Stimulated activated CD4-positive, alpha-beta T cell treated with anti-CD3 and anti-CD28 coated beads, Interleukin-4, amount 100 ng/mL, for 48 hours (primary cell): ENCODE results near the gene ZNF729.
"Not testable (repeated sequence)": the region's sequence is repeated elsewhere in the genome, so short reads cannot be mapped to it uniquely, and the experiment has no call there.

ENCODE experiments used
- DNase-seq, 2 donors: peaks; one replicate each; pipeline ENCODE4 v3.0.0-alpha.2; 2020; ENCODE audit warnings: low read depth in 2 of 2

ZNF729 gene

DNA sequence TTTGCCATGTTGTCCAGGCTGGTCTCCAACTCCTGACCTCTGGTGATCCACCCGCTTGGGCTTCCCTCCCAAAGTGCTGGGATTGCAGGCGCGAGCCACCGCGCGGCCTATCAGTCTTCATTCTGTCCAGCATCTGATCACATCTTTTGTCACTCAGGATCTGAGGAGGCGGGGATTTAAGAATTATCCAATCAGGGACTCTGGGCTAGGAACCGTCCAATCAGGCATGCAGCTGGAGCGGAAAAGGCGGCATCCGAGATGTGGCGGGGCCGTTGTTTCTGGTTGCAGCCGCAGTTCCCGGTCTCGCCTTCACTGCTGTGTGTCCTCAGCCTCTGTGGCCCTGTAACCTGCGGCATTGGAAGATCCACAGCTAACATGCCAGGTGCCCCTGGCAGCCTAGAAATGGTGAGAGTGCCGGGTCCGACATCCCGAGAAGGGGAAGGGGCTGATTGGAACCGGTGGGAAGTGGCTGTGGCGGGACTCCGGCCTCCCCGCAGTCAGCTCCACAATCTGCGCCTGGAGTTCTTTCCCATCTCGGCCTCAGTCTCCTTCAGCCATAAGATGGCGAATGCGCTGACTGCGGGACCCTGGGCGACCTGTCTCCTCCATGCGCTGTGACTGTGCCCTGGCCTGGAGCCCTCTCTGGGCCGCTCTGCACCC, at the start of gene ZNF729:
Gene ZNF729 (plus strand): TSS at position 291 of the 660 bp plus-strand sequence. CDS start 85 bp downstream, at position 376.
- no peak for DNase-seq

DNA sequence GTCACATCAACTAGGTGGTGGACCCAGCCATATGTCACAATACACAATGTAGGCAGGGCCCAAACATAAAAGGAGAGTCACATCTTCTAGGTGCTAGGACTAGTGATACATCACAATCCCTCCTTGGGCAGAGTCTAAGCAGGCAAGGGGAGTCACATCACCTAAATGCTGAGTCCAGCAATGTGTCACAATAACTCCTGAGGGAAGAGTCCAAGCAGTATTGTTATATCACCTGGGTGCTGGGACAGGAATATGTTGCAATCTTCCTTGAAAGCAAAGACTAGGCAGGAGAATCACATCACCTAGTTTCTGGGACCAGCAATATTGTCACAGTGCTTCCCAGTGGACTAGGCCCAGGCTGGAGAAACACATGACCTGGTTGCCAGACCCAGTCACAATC, 29.4 kb upstream of the ZNF729 start:
- no peak for DNase-seq

DNA sequence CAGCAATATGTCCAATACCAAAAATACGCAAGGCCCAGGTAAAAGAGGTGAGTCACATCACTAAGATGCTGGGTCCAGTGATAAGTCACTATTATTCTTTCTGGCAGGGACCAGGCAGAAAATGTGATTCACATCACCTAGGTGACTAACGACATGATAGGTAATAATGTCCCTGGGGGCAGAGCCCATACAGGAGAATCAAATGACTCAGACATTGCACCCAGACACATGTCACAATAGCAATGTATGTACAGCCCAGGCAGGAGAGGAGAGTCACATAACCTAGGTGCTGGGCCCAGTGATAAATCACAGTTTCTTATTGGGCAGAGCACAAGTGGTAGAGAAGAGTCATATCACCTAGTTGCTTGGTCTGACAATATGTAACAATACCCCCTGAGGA, 28.9 kb upstream of the ZNF729 start:
- no peak for DNase-seq

DNA sequence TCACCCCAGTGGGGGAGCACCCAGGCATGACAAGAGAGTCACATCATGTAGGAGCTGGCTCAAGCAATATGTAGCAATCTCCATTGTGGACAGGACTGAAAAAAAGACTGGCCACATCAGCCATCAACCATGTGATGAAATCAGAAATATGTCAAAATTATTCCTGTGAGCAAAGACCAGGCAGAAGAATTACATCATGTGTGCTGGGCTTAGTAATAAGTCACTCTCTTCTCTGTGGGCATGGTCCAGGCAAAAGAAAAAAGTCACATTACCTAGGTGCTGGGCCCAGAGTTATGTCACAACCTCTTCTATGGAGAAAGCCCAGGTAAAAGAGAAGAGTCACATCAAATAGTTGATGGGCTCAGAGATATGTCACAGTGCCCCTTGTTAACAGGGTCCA, 28.3 kb upstream of the ZNF729 start:
- no peak for DNase-seq

DNA sequence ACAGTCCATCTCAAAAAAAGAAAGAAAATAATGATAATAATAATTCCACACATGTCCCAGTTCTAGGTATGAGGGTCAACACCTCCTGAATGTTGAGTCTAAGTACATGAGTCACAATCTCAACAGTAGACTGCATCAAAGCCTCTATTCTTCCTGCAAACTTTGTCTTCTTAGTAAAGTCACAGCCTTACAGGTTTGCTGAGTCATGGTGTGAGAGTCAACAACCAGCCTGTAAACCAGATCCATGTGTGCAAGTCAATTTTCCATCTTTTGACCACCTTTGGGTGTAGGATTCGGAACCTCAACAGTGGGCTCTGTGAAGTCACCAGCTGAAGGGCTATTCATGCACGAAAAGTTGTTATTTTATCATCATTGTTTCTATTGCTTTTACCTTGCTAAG, 25.7 kb upstream of the ZNF729 start:
- DNase-seq: no peak

DNA sequence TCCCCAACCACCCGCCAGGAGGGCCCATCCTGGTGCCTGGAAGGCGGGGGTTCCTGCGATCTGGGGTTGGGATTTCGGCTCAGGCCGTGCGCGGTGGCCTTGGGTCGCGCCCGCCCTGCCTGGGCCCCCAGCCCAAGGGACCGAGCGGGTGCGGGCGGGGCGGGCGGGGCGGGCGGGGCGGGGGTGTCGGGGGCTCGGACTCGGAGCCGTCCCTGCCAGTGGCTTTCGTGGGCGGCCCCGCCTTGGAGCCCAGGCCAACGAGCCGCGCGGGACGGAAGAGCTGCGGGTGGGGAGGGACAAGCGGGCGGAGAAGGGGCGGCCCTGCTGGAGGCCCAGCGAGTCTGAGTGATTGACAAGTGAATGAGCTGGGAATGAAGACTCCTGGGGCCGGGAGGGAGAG, 24.6 kb upstream of the ZNF729 start:
- no peak for DNase-seq

DNA sequence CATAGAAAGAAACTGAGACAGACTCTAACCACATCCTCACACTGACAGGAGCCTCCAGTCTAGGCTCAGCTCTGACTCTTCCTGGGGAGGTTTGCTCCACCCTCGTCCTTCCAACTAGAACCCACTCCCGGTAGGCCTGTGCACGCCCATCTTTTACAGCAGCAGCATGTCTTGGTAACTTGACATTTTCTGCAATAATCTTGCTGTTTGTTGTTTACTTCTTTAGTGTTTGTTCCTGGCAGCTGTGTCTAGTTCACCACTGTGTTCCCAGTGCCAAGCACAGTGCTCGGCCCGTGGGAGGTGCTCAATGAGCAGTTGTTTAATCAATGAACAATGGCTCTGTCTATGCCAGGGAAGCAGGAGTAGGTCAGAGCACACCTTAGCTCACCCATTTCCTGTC, 23.1 kb upstream of the ZNF729 start:
- DNase-seq: no peak

DNA sequence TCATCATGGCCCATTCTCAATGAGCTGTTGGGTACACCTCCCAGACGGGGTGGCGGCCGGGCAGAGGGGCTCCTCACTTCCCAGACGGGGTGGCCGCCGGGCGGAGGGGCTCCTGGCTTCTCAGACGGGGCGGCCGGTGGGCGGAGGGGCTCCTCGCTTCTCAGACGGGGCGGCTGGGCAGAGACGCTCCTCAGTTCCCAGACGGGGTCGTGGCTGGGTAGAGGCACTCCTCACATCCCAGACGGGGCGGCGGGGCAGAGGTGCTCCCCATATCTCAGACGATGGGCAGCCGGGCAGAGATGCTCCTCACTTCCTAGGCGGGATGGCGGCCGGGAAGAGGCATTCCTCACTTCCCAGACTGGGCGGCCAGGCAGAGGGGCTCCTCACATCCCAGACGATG, 35.3 kb downstream of the ZNF729 start:
- not testable (repeated sequence) for DNase-seq

DNA sequence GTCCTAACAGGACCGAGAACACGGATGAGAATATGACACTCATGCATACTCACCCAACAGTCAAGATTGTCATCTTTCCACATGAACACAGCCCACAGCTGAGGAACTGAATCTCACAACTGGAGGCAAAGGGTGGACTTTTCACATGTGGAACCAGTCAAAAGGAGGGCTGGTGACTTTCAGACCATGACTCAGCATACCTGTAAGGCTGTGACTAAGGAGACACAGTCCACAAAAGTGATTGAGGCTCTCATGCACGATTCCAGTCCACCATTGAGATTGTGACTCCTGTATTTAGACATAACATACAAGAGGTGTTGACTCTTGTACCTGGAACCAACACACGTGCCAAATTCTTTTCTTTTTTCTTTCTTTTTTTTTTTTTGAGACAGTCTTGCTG, 40.0 kb downstream of the ZNF729 start:
- DNase-seq: no peak

DNA sequence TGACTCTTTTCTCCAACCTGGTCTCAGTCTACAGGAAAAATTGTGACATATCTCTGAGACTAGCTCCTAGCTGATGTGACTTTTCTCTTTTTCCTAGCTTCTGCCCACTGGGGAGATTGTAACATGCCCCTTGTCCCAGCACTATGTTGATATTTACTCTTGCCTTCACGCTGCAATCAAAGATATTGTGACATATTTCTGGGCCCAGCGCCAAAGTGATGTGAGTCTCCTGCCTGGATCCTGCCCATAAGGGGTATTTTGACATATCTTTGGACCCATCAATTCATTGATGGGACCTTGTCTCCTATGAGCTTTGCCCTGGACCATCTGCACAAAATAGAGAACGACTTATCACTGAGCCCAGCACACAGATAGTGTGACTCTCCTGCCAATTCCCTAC, 41.1 kb downstream of the ZNF729 start:
- DNase-seq: no peak

DNA sequence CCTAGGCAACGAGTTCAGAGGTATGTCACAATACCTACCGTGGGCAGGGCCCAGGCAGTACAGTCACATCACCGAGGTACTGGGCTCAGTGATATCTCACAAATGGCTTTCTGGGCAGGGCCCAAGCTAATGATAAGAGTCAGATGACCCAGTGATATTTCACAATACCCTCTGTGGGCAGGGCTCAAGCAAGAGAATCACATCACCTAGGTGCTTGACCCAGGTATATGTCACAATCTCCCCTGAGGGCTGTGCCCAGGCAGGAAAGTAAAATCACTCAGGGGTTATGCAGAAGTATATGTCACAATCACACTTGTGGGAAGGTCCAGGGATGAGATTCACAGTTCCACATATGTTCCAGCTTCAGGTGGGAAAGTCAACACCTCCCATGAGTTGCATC, 45.3 kb downstream of the ZNF729 start:
- no peak for DNase-seq

DNA sequence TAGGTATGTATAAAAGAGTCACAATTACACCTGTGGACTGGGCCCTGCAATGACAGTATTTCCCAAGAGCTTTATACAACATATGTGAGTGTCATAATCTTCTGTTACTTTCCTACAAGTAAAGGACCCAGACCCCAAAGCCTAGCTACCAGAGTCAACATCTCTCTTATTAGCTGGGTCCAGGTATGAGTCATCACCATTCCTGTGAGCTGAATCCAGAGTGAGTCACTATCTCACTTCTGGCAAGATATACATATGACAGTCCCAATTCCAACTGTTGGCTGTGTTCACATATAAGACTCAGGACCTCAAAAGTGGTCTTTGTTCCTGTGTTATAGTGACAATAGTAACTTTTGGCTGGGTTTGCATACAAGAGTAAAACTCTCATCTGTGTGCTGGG, 46.7 kb downstream of the ZNF729 start:
- no peak for DNase-seq

DNA sequence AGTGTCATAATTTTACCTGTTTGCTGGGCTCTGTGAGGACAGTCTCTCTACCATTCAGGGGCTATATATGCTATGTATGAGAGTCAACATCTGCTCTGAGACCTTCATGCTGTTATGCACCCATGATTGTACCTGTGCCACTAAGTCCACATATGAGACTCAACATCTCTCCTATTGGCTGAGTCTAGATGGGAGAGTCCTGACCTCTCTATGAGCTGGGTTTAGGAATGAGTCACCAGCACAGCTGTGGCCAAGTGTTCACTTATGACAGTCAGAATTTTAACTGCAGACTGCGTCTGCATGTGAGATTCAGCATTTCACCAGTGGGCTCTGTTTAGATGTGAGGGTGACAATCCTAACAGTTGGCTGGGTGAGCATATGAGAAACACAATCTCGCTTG, 49.5 kb downstream of the ZNF729 start:
- no peak for DNase-seq

DNA sequence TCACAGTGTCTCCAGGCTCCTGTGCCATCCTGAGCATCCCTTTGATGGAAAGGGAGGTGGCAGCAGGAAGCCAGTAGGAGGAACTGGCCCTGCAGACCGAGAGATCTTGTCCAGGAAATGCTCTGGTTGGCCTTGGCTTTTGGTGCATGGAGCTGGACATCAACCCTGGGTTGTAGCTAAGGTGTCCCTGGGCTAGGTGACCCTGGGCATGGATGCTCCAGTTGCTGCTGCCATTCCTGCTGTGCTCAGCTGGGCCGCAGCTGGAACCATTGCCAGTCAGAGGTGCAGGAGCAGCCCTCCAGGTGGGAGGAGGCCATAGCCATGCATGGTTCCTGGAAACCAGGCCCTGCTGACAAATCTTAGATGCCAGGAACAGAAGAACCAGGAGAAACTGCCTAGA, 68.4 kb downstream of the ZNF729 start:
- no peak for DNase-seq
